Lower leg skin (tissue), 3 donors: ENCODE results near the gene OSBPL9.

ENCODE experiments used
- CTCF ChIP-seq, 3 donors: fragments of 450-650 bp; IDR thresholded peaks; one replicate each; pipeline ENCODE4 v1.5.1; 2016; ENCODE audit warnings: antibody characterized with exemption in 3 of 3, mild to moderate bottlenecking in 3 of 3, moderate library complexity in 2 of 3
- POLR2A ChIP-seq, 2 donors: fragments of 450-650 bp; IDR thresholded peaks; one replicate each; pipeline ENCODE4 v1.6.1; 2016 to 2017; ENCODE audit warnings: antibody characterized with exemption in 2 of 2, mild to moderate bottlenecking in 1 of 2, moderate library complexity in 1 of 2

DNA sequence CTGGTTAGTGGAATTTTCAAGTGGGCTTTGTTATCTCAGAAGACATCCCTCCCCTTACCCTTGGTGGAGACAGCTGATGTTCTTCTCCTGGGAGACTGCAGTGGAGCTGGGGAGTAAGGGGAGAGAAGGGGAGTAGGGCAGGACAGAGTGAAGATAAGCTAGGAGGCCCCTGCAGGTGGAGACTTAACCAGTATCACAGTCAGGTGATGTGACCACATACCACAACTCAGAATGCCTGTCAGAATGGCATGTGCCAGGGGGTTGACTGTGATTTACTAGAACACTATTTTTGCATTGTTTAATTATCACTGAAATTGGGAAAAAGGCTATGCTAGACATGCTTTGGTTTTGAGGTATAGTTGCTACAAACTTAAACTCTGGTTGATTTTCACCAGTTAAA lies 137.1 kb downstream of the OSBPL9 start:
- TF ChIP-seq CTCF (IDR thresholded peaks at IDR 0.05) (no peak), POLR2A (IDR thresholded peaks at IDR 0.05) (no peak)
